ENCODE data around the gene CTNND2.

DNA sequence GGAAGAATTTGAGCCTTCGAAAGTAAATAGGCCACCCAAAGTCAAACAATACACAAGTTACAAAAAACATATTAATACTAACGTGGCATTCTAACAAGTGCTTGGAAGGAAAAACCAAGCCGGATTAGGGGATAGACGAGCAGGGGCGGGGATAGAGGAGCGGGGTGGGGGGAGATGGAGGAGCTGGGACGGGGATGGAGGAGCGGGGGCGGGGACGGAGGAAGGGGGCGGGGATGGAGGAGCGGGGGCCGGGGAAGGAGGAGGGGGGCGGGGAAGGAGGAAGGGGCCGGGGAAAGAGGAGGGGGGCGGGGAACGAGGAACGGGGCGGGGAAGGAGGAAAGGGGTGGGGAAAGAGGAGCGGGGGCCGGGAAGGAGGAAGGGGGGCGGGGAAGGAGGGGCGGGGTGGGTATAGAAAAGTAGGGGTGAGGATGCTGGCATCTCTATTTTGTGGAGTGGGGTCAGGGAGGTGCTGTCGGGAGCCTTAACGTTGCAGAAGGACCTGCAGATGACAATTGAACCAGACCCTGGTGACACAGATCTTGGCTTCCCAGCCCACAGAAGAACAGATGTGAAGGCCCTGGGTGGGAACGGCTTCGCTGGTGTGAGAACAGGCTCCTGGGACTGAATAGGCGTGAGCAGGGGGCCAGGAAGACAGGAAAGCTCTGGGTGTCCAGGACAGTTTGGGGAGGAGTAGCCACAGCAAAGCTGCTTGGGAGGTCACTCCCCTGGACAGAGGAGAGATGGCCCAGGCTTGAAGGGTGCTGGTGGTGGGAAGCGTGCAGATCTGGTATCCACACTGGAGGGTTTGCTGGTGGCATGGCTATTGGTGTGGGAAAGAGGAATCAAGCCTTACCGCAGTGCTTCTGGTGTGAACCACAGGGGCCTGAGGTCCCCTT is 909.9 kb downstream of the CTNND2 start:
- TF ChIP-seq ZFHX2 (tag by site-specific recombination; conservative IDR thresholded peaks at IDR 0.05) = no peak
- TF ChIP-seq PRDM1 (tag by site-specific recombination; IDR thresholded peaks at IDR 0.05) = no peak
- no peak for TF ChIP-seq CTCF (tag by site-specific recombination; IDR thresholded peaks at IDR 0.05)
- no peak for TF ChIP-seq ZNF426 (tag by site-specific recombination; IDR thresholded peaks at IDR 0.05)
- TF ChIP-seq ZBTB17 (tag by site-specific recombination; IDR thresholded peaks at IDR 0.05) = no peak
- TF ChIP-seq YY1 (tag by site-specific recombination; IDR thresholded peaks at IDR 0.05) = no peak
- no peak for TF ChIP-seq ZNF114 (tag by site-specific recombination; IDR thresholded peaks at IDR 0.05)
- no peak for TF ChIP-seq ZBTB10 (tag by site-specific recombination; IDR thresholded peaks at IDR 0.05)
